GM12878 (cell line): ENCODE data around the gene HOXB2. TPM values are rescaled to one million over a fixed set of nuclear protein-coding genes. Genes with fewer than 3 reads are reported as not detected.

ENCODE experiments used
- ETV6 ChIP-seq, 2 experiments: fragments of 450-650 bp in 1 of 2; IDR thresholded peaks in 1 of 2; conservative IDR thresholded peaks in 1 of 2; 2 replicates each; pipeline ENCODE4 v1.6.1; 2014; ENCODE audit warnings: antibody characterized with exemption in 1 of 2, borderline replicate concordance in 1 of 2, low read depth in 1 of 2, mild to moderate bottlenecking in 1 of 2, moderate library complexity in 1 of 2
- LARP7 ChIP-seq: fragments of 450-650 bp; IDR thresholded peaks from 2 replicates; pipeline ENCODE4 v1.6.1; 2017; ENCODE audit warnings: mild to moderate bottlenecking
- polyA plus RNA-seq, 11 experiments: library from polyadenylated mRNA; depleted of rRNA in 4 of 11; unstranded in 6 of 11; stranded (reverse) in 5 of 11; fragments of >200 nt; fragmentation: Nextera tagmentation in 4 of 11; fragmentation: Illumina TruSeq in 1 of 11; extraction: Ambion mirVana in 4 of 11; extraction: Trizol in 1 of 11; gene quantifications; 1 replicate in 1 of 11; 2 replicates in 10 of 11; pipeline versions ENCODE4 v1.2.1 to v1.2.3, GENCODE V29; 2011 to 2016; ENCODE audit warnings: inconsistent platforms in 2 of 11, missing spikeins in 2 of 11, low read depth in 1 of 11
- total RNA-seq, 4 experiments: library from RNA; depleted of rRNA in 3 of 4; stranded (reverse); fragments of >200 nt in 3 of 4; fragmentation: Illumina TruSeq in 1 of 4; extraction: Trizol in 1 of 4; gene quantifications; 2 replicates each; pipeline versions ENCODE4 v1.2.1 to v1.2.3, GENCODE V29; 2013 to 2021
- TF ChIP-seq, protein P1 (sequence below): IDR thresholded peaks from 2 replicates; pipeline ENCODE4 v1.6.1; 2011; ENCODE audit warnings: low read depth, low read length, improper control_type of control experiment, borderline replicate concordance
- TF ChIP-seq, protein P2 (sequence below): IDR thresholded peaks from 2 replicates; pipeline ENCODE4 v1.6.1; 2011; ENCODE audit warnings: borderline replicate concordance, low read depth, mild to moderate bottlenecking, moderate library complexity, low read length; ENCODE audit not compliant: insufficient read depth, poor library complexity, severe bottlenecking
- TF ChIP-seq, protein P3 (sequence below): fragments of 450-650 bp; IDR thresholded peaks from 2 replicates; pipeline ENCODE4 v1.6.1; 2017; ENCODE audit warnings: mild to moderate bottlenecking, low read depth, inconsistent platforms; ENCODE audit not compliant: poor library complexity, severe bottlenecking

Gene HOXB2
- total and polyA plus RNA-seq, 10 of the 15 experiments (the other 5 are each of a cell fraction or from before 2014, with no cell fraction given) = 0.16 to 8.8 (median 2.3) TPM

GRCh38 chr17:48570325-48571023 is 25.6 kb upstream of the HOXB2 start (continued):
- TF ChIP-seq, protein P1, sequence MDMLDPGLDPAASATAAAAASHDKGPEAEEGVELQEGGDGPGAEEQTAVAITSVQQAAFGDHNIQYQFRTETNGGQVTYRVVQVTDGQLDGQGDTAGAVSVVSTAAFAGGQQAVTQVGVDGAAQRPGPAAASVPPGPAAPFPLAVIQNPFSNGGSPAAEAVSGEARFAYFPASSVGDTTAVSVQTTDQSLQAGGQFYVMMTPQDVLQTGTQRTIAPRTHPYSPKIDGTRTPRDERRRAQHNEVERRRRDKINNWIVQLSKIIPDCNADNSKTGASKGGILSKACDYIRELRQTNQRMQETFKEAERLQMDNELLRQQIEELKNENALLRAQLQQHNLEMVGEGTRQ = no peak
- TF ChIP-seq LARP7 (no peak), ETV6 (conservative IDR thresholded peaks at IDR 0.05 in 1 of 2, IDR thresholded peaks at IDR 0.05 in 1 of 2; ENCODE audit: borderline replicate concordance in 1 of 2, low read depth in 1 of 2) (no peak)
- TF ChIP-seq, protein P2, sequence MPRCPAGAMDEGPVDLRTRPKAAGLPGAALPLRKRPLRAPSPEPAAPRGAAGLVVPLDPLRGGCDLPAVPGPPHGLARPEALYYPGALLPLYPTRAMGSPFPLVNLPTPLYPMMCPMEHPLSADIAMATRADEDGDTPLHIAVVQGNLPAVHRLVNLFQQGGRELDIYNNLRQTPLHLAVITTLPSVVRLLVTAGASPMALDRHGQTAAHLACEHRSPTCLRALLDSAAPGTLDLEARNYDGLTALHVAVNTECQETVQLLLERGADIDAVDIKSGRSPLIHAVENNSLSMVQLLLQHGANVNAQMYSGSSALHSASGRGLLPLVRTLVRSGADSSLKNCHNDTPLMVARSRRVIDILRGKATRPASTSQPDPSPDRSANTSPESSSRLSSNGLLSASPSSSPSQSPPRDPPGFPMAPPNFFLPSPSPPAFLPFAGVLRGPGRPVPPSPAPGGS = no peak
- TF ChIP-seq, protein P3, sequence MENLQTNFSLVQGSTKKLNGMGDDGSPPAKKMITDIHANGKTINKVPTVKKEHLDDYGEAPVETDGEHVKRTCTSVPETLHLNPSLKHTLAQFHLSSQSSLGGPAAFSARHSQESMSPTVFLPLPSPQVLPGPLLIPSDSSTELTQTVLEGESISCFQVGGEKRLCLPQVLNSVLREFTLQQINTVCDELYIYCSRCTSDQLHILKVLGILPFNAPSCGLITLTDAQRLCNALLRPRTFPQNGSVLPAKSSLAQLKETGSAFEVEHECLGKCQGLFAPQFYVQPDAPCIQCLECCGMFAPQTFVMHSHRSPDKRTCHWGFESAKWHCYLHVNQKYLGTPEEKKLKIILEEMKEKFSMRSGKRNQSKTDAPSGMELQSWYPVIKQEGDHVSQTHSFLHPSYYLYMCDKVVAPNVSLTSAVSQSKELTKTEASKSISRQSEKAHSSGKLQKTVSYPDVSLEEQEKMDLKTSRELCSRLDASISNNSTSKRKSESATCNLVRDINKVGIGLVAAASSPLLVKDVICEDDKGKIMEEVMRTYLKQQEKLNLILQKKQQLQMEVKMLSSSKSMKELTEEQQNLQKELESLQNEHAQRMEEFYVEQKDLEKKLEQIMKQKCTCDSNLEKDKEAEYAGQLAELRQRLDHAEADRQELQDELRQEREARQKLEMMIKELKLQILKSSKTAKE = no peak
